Activated T-helper 17 cell treated with anti-CD3 and anti-CD28 coated beads, Interleukin-2, amount 50 U/mL, for 72 hours (primary cell): ENCODE data around the gene PTPRN2. TPM values are rescaled to one million over a fixed set of nuclear protein-coding genes. Genes with fewer than 3 reads are reported as not detected.
"Not testable (repeated sequence)": the region's sequence is repeated elsewhere in the genome, so short reads cannot be mapped to it uniquely, and the experiment has no call there.

Experiments
- ATAC-seq: fragments of 150-1000 bp; cut with Tn5 transposase; replicated peaks from 2 replicates; pipeline ENCODE4 v1.10.0; 2021; ENCODE audit warnings: mild to moderate bottlenecking, moderate library complexity
- H3K27ac Mint-ChIP-seq: one replicate; pipeline ENCODE4 v1.8.0; 2022; ENCODE audit warnings: mixed read lengths
- H3K27me3 Mint-ChIP-seq: one replicate; pipeline ENCODE4 v1.8.0; 2022; ENCODE audit warnings: mixed read lengths
- H3K36me3 Mint-ChIP-seq: one replicate; pipeline ENCODE4 v1.8.0; 2022; ENCODE audit warnings: low read depth, mild to moderate bottlenecking, mixed read lengths
- H3K4me1 Mint-ChIP-seq: one replicate; pipeline ENCODE4 v1.8.0; 2022; ENCODE audit warnings: mixed read lengths
- H3K4me3 Mint-ChIP-seq: one replicate; pipeline ENCODE4 v1.8.0; 2022; ENCODE audit warnings: mild to moderate bottlenecking, mixed read lengths
- H3K9me3 Mint-ChIP-seq: one replicate; pipeline ENCODE4 v1.8.0; 2022; ENCODE audit warnings: mixed read lengths
- total RNA-seq, 2 donors: library from RNA; stranded (reverse); gene quantifications; one replicate each; pipeline ENCODE4 v1.2.3, GENCODE V29; 2022

PTPRN2 gene
- total RNA-seq, 2 donors from 2014 or later, result 0.48 to 1.4 TPM

GRCh38 chr7:158432369-158433341 lies 155.0 kb downstream of the PTPRN2 start:
- peaks cover 26% of the 10 kb centered on the region for H3K27me3 Mint-ChIP-seq
- ATAC-seq, result peak; percentile 9

GRCh38 chr7:158431941-158432347 lies 155.7 kb downstream of the PTPRN2 start:
- Mint-ChIP-seq H3K4me3 (no peak overlapping the region), H3K27me3 (peaks cover 21% of the 10 kb centered on the region), H3K27ac (no peak overlapping the region), H3K36me3 (no peaks in the 10 kb centered on the region), H3K4me1 (no peaks in the 10 kb centered on the region), H3K9me3 (no peaks in the 10 kb centered on the region)
- no peak for ATAC-seq

More at GRCh38 chr7:158432369-158433341, 155.0 kb downstream of the PTPRN2 start:
- Mint-ChIP-seq H3K4me3 (no peak overlapping the region), H3K9me3 (no peaks in the 10 kb centered on the region), H3K36me3 (no peaks in the 10 kb centered on the region), H3K27ac (no peak overlapping the region), H3K4me1 (no peaks in the 10 kb centered on the region)

GRCh38 chr7:158431055-158431940 lies 156.3 kb downstream of the PTPRN2 start:
- Mint-ChIP-seq H3K9me3 (no peaks in the 10 kb centered on the region), H3K36me3 (no peaks in the 10 kb centered on the region), H3K4me3 (no peak overlapping the region), H3K4me1 (no peaks in the 10 kb centered on the region), H3K27ac (no peak overlapping the region), H3K27me3 (peaks cover 19% of the 10 kb centered on the region)
- no peak for ATAC-seq

- peaks cover 12% of the 10 kb centered on the region for H3K27me3 Mint-ChIP-seq
Measured at GRCh38 chr7:158430308-158431034, 157.2 kb downstream of the PTPRN2 start.

DNA sequence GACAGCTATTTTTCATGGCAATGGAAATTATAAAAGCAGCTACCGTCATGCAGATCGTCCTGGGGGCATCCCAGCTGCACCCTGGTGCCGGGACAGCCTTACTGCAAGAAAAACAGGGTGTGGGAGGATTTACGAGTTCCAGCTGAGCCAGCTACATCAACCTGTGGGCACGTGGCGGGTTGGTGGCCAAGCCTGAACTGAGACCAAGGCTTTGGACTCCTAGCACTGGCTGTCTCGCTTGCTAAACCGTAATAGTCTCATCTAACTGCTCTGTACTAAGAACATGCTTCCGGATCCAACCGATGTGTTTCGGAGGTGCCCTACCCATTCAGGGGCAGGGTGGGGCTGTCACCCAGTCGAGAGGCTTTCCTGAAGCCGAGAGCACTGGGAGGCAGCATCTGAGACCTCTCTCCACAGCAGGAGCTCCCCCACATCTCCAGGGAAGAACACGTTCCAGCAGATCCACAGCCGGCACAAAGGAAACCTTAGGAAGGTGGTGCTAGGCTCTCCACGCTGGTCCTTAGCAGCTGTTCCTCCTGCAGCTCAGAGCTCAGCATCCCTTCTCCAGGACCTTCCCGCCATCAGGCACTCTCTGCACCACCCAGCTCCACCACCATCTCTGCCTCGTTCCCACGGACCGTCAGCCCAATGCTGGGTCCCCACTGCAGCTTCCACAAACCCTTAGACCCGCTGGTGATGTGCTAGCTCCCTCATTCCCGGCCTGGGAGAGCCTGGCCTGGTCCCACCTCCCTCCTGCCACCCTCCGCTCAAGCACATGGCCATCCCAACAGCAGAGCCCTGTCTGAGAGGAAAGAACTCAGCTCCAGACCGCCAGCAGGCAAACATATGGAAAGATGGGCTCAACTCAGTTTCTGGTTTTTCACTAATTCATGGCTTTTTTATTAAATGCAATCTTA lies 158.5 kb downstream of the PTPRN2 start:
- peaks cover 5% of the 10 kb centered on the region for H3K27me3 Mint-ChIP-seq
- no peak for ATAC-seq
- H3K4me1 Mint-ChIP-seq, result no peaks in the 10 kb centered on the region
- H3K4me3 Mint-ChIP-seq, result no peak overlapping the region
- H3K27ac Mint-ChIP-seq, result no peak overlapping the region
- H3K36me3 Mint-ChIP-seq, result no peaks in the 10 kb centered on the region
- no peaks in the 10 kb centered on the region for H3K9me3 Mint-ChIP-seq

More at GRCh38 chr7:158430308-158431034, 157.2 kb downstream of the PTPRN2 start:
- no peak overlapping the region for H3K27ac Mint-ChIP-seq
- H3K9me3 Mint-ChIP-seq, result no peaks in the 10 kb centered on the region
- no peaks in the 10 kb centered on the region for H3K36me3 Mint-ChIP-seq
- H3K4me3 Mint-ChIP-seq, result no peak overlapping the region
- no peaks in the 10 kb centered on the region for H3K4me1 Mint-ChIP-seq
- ATAC-seq, result no peak

DNA sequence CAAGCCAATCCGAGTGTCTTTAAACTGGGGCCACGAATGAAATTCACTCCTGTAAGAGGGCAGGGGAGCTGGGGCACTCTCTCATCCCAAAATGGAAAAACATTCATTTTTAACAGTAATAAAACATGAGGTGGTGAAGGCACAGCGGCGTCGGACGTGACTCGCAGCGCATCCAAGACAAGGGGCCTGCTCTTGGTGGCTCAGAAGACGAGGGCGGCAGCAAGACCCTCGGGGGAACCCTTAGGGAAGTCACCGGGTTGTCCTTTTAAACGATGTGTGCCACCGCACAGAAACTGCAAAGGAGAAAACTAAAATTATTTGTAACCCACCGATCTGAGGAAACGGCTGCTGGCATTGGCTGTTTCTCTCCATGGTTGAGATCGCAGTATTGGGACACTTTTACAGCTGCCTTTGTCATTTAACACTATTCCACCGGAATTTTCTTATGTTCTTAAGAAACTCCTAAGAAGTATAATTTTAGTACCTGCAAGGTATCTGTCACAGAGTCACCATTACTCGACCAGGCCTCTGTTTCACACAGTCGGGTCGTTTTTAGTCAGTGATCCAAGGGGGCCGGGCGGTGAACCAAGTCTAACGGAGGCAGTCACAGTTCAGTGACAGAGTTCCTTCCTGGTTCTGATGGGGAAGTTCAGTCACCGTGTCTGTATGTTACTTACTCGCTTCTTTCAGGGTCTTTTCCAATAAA lies 159.3 kb downstream of the PTPRN2 start:
- Mint-ChIP-seq H3K4me3 (no peak overlapping the region), H3K27ac (no peak overlapping the region)

GRCh38 chr7:158425676-158426075 lies 161.9 kb downstream of the PTPRN2 start:
- H3K27ac Mint-ChIP-seq, H3K27me3 Mint-ChIP-seq, H3K4me3 Mint-ChIP-seq, H3K36me3 Mint-ChIP-seq, ATAC-seq, H3K4me1 Mint-ChIP-seq, H3K9me3 Mint-ChIP-seq: not testable (repeated sequence)

More for the DNA sequence above, 159.3 kb downstream of the PTPRN2 start:
- Mint-ChIP-seq H3K4me1 (no peaks in the 10 kb centered on the region), H3K36me3 (no peaks in the 10 kb centered on the region), H3K9me3 (no peaks in the 10 kb centered on the region), H3K27me3 (peaks cover 4% of the 10 kb centered on the region)
- no peak for ATAC-seq

DNA sequence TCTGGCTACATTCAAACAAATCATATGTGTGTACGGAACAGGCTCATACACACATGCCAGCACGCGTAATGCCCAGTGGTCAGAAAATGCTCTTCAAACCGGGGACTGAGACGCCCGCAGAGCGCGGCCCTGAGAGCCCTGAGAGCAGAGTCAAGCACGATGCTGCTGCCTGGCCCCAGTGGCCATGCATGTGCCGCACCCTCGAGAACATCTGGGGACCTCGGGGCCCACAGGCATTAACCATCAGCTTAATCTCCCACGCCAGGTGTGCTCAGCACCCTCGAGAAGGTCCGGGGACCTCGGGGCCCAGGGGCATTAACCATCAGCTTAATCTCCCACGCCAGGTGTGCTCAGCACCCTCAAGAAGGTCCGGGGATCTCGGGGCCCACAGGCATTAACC lies 163.1 kb downstream of the PTPRN2 start:
- Mint-ChIP-seq H3K4me3 (no peak overlapping the region), H3K27me3 (no peaks in the 10 kb centered on the region), H3K4me1 (no peaks in the 10 kb centered on the region), H3K36me3 (no peaks in the 10 kb centered on the region), H3K27ac (no peak overlapping the region), H3K9me3 (no peaks in the 10 kb centered on the region)
- ATAC-seq, result no peak

GRCh38 chr7:158424011-158424410 lies 163.6 kb downstream of the PTPRN2 start:
- Mint-ChIP-seq H3K9me3 (no peaks in the 10 kb centered on the region), H3K4me3 (no peak overlapping the region), H3K27me3 (no peaks in the 10 kb centered on the region), H3K36me3 (no peaks in the 10 kb centered on the region), H3K4me1 (no peaks in the 10 kb centered on the region), H3K27ac (no peak overlapping the region)
- no peak for ATAC-seq

DNA sequence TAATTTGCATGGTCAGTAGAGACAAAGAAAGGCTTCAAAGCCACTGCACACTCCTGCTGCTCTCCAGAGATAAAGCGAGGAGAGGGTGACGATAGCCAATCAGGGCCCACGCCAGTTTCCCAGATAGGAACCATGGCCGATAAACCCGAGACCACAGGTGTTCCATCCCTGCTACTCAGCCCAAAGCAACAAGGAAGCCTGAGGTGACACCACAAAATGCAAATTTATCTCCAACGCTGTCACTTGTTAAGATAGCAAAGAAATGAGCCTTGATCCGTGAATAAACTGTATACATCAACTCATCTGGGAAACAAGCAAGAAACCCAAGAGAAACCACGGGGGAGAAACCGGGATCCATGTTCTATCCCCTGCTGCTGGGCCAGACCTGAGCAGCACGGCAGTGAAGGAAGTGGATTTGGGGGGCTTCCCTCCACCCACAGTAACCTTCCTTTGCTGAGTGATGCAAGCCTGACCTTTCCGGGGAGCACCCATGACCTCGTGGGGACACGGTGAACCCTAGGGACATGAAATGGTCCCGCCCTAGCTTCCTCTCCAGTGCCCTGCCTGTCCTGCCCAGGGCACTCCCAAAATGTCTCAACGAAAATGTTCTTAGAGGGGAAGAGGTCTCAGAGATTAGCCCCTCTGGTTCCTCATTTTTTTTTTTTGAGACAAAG lies 164.6 kb downstream of the PTPRN2 start:
- no peaks in the 10 kb centered on the region for H3K36me3 Mint-ChIP-seq
- no peak for ATAC-seq
- no peaks in the 10 kb centered on the region for H3K4me1 Mint-ChIP-seq

DNA sequence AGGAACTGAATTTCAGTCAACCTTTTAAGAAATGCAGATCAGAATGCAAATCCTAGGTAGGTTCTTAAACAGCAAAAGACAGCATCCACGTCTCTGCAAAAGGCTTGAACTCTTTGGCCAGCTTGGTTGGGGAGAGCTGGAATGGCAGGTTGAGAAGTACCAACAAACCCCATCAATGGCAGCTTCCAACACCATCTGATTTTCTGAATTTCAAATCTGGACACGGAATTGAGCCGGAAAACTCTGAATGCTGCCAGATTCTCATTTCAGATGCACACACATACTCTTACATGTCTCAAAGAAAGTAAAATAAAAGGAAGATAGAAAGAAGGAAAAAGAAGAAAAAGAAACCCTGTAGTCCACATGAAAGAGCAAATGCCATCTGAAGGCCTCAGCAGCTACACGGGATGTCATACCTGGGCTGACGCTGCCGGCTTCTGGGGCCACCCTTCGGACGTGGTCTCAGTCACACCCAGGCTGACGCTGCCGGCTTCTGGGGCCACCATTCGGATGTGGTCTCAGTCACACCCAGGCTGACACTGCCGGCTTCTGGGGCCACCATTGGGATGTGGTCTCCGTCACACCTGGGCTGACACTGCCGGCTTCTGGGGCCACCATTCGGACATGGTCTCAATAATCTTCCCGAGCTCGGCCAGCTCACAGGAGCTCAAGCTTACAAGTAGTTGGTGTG lies 165.3 kb downstream of the PTPRN2 start:
- no peaks in the 10 kb centered on the region for H3K27me3 Mint-ChIP-seq
- no peaks in the 10 kb centered on the region for H3K36me3 Mint-ChIP-seq
- H3K4me1 Mint-ChIP-seq, result no peaks in the 10 kb centered on the region
- no peak overlapping the region for H3K4me3 Mint-ChIP-seq
- peaks cover 7% of the 10 kb centered on the region for H3K9me3 Mint-ChIP-seq
- H3K27ac Mint-ChIP-seq, result no peak overlapping the region
- ATAC-seq, result no peak

More for the DNA sequence above, 164.6 kb downstream of the PTPRN2 start:
- Mint-ChIP-seq H3K9me3 (peaks cover 4% of the 10 kb centered on the region), H3K27me3 (no peaks in the 10 kb centered on the region), H3K4me3 (no peak overlapping the region), H3K27ac (no peak overlapping the region)

GRCh38 chr7:158421361-158421760 lies 166.3 kb downstream of the PTPRN2 start:
- no peaks in the 10 kb centered on the region for H3K27me3 Mint-ChIP-seq

More at GRCh38 chr7:158421361-158421760, 166.3 kb downstream of the PTPRN2 start:
- Mint-ChIP-seq H3K4me3 (no peak overlapping the region), H3K36me3 (no peaks in the 10 kb centered on the region), H3K27ac (no peak overlapping the region), H3K4me1 (no peaks in the 10 kb centered on the region), H3K9me3 (peaks cover 7% of the 10 kb centered on the region)
- no peak for ATAC-seq
